SK-N-MC (cell line): ENCODE measurements around the gene SLC29A1.

Experiments used
- EZH2 ChIP-seq: fragments of 200-600 bp; sonication (generic); IDR thresholded peaks from one replicate; pipeline ENCODE4 v1.6.1; 2017; ENCODE audit warnings: antibody characterized with exemption
- FOXP2 ChIP-seq: optimal IDR thresholded peaks from 2 replicates; pipeline ENCODE3; 2011; ENCODE audit warnings: mild to moderate bottlenecking, moderate library complexity; ENCODE audit not compliant: insufficient read depth; ENCODE audit errors: extremely low read length, control extremely low read depth
- POLR2AphosphoS5 ChIP-seq: IDR thresholded peaks from 2 replicates; pipeline ENCODE4 v1.6.1; 2012; ENCODE audit warnings: mild to moderate bottlenecking, low read depth, low read length, borderline replicate concordance

GRCh38 chr6:44224029-44224964 lies 902 bp downstream of the SLC29A1 start:
- TF ChIP-seq POLR2AphosphoS5, result no peak; the same call in 1 of the 2 replicates
- no peak for TF ChIP-seq EZH2
- TF ChIP-seq FOXP2, result no peak
